GM19324 (cell line): ENCODE data around the gene PTGS2.
"Not testable (repeated sequence)": the region's sequence is repeated elsewhere in the genome, so short reads cannot be mapped to it uniquely, and the experiment has no call there.

Experiments used
- ATAC-seq: cut with Tn5 transposase; IDR thresholded peaks from one replicate; pipeline ENCODE4 v1.9.1; 2021; ENCODE audit warnings: mild to moderate bottlenecking, moderate library complexity; ENCODE audit not compliant: unreplicated experiment, low FRiP score

The PTGS2 gene

GRCh38 chr1:186670297-186671135 lies 9.7 kb downstream of the PTGS2 start:
- ATAC-seq, result no peak

GRCh38 chr1:186669784-186670183 lies 10.4 kb downstream of the PTGS2 start:
- not testable (repeated sequence) for ATAC-seq

DNA sequence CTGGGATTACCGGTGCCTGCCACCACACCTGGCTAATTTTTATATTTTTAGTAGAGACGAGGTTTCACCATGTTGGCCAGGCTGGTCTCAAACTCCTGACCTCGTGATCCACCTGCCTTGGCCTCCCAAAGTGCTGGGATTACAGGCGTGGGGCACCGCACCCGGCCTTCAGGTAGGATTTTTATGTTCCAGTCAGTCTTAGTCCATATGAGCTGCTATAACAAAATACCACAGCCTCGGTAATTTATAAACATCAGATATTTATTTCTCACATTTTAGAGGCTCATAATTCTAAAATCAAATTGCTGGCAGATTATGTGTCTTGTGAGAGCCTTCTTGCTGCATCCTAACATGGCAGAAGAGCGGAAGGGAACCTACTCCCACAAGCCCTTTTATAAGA lies 16.0 kb downstream of the PTGS2 start:
- ATAC-seq, result not testable (repeated sequence)

DNA sequence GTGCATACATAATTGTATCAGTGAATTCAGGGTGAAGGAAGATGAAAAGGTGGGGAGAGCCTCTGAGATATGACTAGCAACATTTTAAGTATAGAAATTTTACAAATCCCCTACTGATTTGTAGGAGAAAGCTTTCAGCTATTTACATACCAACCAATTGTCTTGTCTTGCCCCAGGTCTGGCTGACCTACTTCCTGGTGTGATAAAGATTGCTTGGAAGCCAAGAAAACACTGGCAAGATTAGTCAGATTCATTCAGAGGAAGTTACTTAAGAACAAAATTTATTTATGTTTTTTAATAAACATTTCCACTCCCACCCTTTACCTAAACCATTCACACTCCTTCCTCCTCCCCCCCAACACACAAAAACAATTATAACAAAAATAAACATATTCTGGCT lies 17.5 kb downstream of the PTGS2 start:
- no peak for ATAC-seq

DNA sequence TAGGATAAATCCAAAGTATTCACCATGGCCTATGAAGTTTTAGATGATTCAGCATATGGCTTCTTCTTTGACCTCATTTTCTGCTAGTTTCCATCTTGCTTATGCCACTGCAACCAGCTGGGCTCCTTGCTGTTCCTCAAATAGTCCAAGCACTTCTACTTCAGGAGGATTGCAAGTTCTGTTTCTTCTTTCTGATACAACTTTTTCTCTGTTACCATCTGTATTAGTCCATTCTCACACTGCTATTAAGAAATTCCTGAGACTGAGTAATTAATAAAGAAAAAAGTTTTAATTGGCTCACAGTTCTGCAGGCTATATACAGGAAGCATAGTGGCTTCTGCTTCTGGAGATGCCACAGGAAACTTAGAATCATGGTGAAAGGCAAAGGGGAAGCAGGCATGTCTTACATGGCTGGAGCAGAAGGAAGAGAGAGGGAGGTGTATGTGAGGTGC lies 20.3 kb downstream of the PTGS2 start:
- ATAC-seq, result no peak

DNA sequence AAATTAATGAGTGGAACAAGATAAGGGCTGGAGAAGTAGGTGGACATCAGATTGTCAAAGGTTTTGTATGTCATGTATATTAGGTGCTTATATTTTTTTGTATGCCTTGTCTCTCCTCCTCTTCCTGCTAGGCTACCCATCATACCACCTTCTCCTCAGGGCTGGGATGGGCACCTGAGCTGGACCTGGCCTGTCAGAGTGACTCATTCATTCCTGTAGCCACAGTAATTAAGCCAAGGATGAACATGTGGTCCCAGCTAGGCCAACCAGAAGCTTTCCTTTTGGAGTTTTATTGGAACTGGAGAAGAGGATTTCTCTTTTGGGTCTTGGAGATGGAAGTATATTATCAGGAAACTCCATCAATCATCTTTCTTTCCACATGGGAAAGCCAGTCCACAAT lies 21.2 kb downstream of the PTGS2 start:
- ATAC-seq, result no peak

DNA sequence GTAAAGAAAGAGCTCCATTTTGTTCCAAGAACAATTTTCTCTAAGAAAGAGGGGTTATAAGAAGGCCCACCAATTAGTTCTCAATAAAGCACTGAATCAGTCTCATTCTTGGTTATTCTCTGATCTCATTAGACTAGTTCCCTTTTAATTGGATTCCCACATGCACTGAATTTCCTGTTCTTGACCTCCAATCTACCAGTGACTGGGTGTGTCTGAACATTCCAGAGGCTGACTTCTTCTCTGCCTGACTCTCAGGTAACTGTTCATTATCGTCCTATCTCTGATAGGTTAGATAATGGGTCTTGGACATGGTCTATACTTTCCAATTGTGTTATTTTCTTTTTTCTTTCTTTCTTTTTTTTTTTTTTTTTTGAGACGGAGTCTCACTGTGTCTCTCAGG lies 22.7 kb downstream of the PTGS2 start:
- ATAC-seq, result no peak

DNA sequence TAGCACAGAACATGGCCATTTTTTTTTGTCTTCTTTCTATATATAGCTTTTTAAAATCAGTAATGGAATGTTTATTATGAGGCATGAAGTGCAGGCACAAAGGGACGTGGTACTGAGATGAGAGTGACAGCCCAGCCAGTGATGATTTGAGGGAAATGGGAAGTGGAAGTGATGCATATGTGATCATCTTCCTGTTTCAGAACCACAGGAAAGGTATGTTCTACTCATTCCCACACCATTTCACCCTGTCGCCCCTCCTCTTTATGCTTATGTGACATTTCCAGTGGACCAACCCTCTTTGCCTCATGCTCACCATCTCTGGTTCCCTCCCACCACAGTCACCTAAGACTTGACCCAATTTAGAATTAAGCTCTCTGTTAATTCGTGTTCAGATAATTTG lies 24.3 kb downstream of the PTGS2 start:
- ATAC-seq, result no peak

DNA sequence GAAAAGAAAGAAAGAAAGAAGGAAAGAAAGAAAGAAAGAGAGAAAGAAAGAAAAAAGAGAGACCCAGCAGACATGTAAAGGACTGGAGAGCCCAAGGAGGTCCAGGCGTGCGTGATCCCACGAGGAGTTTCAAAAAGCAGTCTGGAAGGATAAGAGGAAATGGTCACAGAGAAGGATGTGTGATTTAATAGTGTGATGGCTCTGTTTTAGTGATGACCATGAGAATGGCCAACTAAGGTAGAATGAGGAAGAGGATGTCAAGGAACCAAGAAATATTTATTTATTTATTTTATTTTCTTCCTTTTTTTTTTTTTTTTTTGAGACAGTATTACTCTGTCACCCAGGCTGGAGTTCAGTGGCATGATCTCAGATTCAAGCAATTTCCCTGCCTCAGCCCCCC lies 25.5 kb downstream of the PTGS2 start:
- no peak for ATAC-seq

- ATAC-seq, result no peak
Observed at GRCh38 chr1:186653312-186653711, 26.9 kb downstream of the PTGS2 start.

DNA sequence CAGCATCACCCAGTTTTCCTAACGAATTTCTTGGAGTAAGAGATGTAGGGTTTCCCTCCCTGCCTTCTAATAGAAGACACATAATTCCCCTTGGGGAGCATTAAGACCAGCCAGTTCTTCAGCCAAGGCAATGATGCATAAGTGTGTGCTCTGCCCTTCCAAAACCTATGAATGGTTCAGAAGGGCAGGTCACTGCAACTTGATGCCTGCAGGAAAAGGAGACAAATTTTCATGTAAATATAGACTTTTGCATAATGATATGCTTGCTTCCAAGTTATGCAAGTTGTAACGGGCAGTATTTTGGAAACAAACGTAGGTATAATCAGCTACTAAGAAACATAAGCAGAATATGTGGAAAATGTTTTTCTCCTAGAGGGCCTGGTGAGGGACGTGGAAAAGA lies 31.6 kb downstream of the PTGS2 start:
- ATAC-seq, result no peak

GRCh38 chr1:186647985-186648384 lies 32.2 kb downstream of the PTGS2 start:
- ATAC-seq, result not testable (repeated sequence)

- no peak for ATAC-seq
Observed at GRCh38 chr1:186643614-186644013, 36.6 kb downstream of the PTGS2 start.

DNA sequence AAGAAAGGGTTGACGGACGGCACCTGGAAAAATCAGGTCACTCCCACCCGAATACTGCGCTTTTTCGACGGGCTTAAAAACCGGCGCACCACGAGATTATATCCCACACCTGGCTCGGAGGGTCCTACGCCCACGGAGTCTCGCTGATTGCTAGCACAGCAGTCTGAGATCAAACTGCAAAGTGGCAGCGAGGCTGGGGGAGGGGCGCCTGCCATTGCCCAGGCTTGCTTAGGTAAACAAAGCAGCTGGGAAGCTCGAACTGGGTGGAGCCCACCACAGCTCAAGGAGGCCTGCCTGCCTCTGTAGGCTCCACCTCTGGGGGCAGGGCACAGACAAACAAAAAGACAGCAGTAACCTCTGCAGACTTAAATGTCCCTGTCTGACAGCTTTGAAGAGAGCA lies 42.7 kb downstream of the PTGS2 start:
- not testable (repeated sequence) for ATAC-seq

- no peak for ATAC-seq
Observed at GRCh38 chr1:186636786-186637185, 43.4 kb downstream of the PTGS2 start.

GRCh38 chr1:186634511-186634910 lies 45.7 kb downstream of the PTGS2 start:
- no peak for ATAC-seq

DNA sequence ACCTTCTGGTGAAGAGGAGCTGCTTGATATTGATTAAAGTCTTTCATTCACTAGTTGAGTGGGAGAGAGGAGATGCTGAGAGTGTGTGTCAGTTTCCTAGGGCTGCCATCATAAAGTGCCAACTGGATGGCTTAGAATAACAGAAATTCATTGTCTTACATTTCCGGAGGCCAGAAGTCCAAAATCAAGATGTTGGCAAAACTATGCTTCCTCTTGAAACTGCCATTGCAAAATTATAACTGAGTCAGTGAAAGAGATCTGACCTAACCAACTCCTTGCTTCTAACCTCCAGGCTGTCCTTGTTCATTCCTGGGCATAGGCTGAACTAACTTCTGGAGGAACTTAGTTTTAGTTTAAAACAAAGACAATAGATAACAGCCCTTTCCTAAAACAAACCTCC lies 47.1 kb downstream of the PTGS2 start:
- no peak for ATAC-seq

DNA sequence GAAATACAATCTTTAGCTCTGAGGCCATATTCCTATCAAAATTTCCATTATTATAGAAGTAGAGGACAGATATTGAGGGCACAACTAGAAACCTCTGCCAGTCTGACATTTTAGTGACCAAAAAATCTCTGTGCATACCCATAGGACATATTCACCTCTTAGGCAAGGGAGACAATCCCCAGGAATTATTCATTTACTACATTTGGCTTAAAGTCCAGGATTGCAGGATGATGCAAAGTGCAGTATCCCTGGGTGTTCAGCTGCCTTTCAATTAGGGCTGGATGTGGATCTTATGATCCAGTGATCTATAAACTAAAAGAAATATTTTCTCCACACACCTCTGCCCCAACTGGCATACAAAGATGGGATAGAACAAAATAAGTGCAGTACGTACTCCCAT lies 50.9 kb downstream of the PTGS2 start:
- no peak for ATAC-seq

- ATAC-seq, result no peak
Observed at GRCh38 chr1:186628910-186629309, 51.3 kb downstream of the PTGS2 start.

- ATAC-seq, result no peak
Observed at GRCh38 chr1:186627019-186627418, 53.2 kb downstream of the PTGS2 start.

DNA sequence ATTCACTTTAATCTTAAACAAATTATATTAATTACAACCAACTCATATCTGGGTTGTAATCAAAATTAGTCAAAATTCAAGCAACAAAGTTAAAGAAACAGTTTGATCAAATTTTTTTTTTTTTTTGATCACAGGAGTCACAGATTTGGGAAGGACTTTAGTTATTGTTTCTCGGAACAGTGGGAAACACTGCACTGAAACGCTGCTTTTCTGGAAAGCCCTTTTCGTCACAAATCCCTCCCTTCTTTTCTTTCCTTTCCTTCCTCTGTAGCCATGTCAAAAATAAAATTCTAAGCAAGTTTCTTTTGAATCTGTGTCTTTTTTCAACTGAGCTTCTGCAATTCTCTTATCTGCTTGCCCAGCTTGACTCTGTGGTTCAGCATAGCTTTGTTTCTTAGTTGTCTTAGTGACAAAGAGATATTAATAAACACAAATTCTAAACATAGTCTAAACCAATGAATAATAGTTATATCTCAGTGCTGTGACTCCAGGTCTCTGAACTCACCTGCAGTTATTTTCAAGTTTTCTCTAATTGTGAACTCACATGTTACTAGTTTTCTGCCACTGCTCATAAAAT lies 53.8 kb downstream of the PTGS2 start:
- ATAC-seq, result no peak

DNA sequence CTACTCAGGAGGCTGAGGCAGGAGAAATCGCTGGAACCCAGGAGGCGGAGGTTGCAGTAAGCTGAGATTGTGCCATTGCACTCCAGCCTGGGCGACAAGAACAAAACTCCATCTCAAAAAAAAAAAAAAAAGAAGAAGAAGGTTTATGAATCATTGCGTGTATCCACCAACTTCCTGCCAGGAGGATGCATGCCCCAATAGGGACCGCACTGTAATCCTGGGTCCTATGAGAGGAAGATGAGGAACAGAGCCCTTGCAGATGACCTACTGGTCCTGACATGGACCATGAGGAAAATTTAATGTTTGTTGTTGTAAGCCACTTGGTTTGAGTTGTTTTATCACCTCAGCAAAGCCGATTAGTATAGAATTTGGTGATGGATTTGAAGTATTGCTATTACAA lies 56.7 kb downstream of the PTGS2 start:
- ATAC-seq, result no peak
